Activated CD4-positive, CD25-positive, alpha-beta regulatory T cell treated with anti-CD3 and anti-CD28 coated beads, Interleukin-2, amount 50 U/mL, for 72 hours (primary cell): ENCODE data around the gene CERS5.
"Not testable (repeated sequence)": the region's sequence is repeated elsewhere in the genome, so short reads cannot be mapped to it uniquely, and the experiment has no call there.

Source experiments
- DNase-seq: peaks from one replicate; pipeline ENCODE4 v3.0.0; 2021

CERS5 gene

GRCh38 chr12:50100561-50100960 lies 66.6 kb downstream of the CERS5 start:
- no peak for DNase-seq

- DNase-seq, result no peak
Measured at GRCh38 chr12:50099302-50100008, 67.7 kb downstream of the CERS5 start.

- DNase-seq, result no peak
Measured at GRCh38 chr12:50097952-50098351, 69.2 kb downstream of the CERS5 start.

GRCh38 chr12:50090391-50090790 lies 76.8 kb downstream of the CERS5 start:
- DNase-seq, result no peak

GRCh38 chr12:50089730-50090129 lies 77.4 kb downstream of the CERS5 start:
- no peak for DNase-seq

- peak; percentile 42 for DNase-seq
Measured at GRCh38 chr12:50088577-50089335, 78.4 kb downstream of the CERS5 start.

GRCh38 chr12:50087995-50088394 lies 79.2 kb downstream of the CERS5 start:
- DNase-seq, result no peak

- DNase-seq, result no peak
Measured at GRCh38 chr12:50087151-50087550, 80.0 kb downstream of the CERS5 start.

GRCh38 chr12:50086148-50086547 lies 81.0 kb downstream of the CERS5 start:
- no peak for DNase-seq

GRCh38 chr12:50085615-50086072 lies 81.5 kb downstream of the CERS5 start:
- no peak for DNase-seq

- DNase-seq, result peak; percentile 73
Measured at GRCh38 chr12:50084775-50085614, 82.2 kb downstream of the CERS5 start, which contains the start of gene SMARCD1. TSS of gene SMARCD1 (plus strand) at chr12:50085342. CDS start at chr12:50085370, 28 bp downstream.

GRCh38 chr12:50084409-50084774 lies 82.8 kb downstream of the CERS5 start:
- not testable (repeated sequence) for DNase-seq

- DNase-seq, result no peak
Measured at GRCh38 chr12:50083301-50083700, 83.9 kb downstream of the CERS5 start.

- DNase-seq, result no peak
Measured at GRCh38 chr12:50082644-50083043, 84.5 kb downstream of the CERS5 start.

GRCh38 chr12:50081096-50081808 lies 85.9 kb downstream of the CERS5 start:
- no peak for DNase-seq

GRCh38 chr12:50079771-50080170 lies 87.4 kb downstream of the CERS5 start:
- DNase-seq, result no peak
